Measurements from ENCODE around the gene WDR53. TPM values are rescaled to one million over a fixed set of nuclear protein-coding genes. Genes with fewer than 3 reads are reported as not detected.
"Not testable (repeated sequence)": the region's sequence is repeated elsewhere in the genome, so short reads cannot be mapped to it uniquely, and the experiment has no call there.

The WDR53 gene
- total RNA-seq, 1 donor from 2014 or later: 7.3 TPM

DNA sequence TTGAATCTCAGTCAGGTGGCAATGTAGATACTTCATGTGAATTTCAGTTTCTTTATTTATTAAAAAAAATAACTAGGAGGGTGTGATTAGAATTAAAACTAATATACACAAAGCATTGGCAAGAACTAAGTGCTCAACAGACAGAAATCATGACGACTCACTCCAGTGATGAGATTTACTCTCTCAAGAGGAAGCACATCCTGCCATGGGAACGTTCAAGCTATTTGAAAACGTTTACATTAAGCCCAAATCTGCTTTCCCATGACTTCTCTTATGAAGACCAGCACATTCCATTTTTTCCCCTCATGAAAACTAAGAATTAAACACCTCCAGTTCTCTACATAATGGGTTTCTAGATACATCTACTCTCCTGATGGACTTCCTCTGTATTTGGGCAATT lies 8.5 kb downstream of the WDR53 start:
- no peak for DNase-seq (ENCODE audit: low read depth in 2 of 2)

DNA sequence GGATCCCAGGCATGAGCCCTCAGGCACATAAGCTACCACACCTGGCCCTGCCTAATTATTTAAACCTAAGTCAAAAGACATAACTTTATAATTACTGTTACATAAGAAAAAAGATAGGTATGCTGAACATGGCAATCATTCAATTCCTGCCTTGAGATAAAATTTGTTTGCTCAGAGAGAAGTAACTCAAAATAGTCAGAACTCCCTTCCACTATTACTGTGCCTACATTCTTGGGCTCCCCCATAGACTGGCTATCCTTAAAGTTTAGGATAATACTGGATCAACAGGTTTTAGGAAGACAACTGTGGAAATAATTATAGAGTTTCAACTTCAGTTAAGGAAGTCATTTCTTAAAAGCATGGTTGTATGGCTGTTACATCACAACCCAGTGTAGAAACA lies 9.9 kb downstream of the WDR53 start:
- DNase-seq (ENCODE audit: low read depth in 2 of 2): no peak

DNA sequence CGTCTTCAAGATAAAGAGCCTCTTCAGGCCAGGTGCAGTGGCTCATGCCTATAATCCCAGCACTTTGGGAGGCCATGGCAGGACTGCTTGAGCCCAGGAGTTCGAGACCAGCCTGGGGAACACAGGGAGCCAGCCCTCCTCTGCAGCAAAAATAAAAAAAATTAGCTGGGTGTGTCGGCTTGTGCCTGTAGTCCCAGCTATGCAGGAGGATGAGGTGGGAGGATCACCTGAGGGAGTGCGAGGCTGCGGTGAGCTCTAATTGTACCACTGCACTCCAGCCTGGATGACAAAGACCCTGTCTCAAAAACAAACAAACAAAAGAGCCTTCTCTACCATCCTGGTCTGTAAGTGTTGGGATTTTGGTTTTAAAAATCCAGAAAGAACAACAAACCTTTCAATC lies 11.1 kb downstream of the WDR53 start:
- DNase-seq (ENCODE audit: low read depth in 2 of 2): no peak

DNA sequence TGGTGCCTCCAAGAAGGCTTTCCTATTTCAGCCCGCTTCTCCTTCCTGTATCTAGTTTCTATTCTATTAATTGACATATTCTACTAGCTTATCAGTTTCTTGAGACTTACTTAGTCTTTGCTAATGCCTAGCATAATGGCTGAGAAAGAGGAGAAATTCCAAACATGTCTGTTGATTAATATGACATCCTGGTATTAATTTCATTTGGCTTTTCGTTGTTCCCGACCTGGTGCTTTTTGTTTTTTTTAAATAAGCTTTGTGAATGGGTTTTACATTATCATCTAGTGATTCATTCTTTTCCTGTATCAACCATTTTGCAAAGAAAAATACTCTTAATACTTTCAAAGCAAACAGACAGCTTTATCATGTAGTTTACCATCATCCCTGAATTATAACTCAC lies 13.1 kb downstream of the WDR53 start:
- DNase-seq (ENCODE audit: low read depth in 2 of 2): peak; percentile 25 to 27

DNA sequence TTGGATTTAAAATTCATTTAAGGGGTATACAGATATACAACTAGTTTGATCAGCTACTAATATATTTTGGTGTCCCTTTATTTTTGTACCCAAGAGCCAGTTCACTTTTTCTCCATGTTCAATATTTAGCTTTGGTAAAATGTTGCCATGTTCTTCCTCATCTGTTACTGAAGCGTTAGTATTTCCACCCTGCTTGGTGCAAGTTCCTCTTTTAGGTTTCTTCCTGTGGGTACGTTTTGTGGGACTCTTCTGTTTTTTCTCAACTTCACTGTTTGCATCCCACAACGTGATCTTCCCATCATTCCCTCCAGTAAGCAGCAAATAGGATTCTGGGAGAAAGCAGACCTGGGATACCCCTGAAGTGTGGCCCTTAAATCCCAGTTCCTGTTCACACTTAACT lies 14.1 kb downstream of the WDR53 start:
- DNase-seq (ENCODE audit: low read depth in 2 of 2): no peak

DNA sequence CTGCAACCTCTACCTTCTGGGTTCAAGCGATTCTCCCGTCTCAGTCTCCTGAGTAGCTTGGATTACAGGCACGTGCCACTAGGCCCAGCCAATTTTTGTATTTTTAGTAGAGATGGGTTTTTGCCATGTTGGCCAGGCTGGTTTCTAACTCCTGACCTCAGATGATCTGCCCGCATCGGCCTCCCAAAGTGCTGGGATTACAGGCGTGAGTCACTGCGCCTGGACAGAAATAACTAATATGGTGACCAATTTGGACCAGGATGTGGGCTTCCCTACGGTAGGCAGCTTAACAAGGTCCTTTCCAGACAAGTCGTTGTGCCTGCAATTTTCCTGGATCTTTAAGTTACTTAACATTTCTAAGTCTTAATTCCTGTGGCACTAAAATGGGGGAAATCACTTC lies 14.8 kb downstream of the WDR53 start:
- no peak for DNase-seq (ENCODE audit: low read depth in 2 of 2)

DNA sequence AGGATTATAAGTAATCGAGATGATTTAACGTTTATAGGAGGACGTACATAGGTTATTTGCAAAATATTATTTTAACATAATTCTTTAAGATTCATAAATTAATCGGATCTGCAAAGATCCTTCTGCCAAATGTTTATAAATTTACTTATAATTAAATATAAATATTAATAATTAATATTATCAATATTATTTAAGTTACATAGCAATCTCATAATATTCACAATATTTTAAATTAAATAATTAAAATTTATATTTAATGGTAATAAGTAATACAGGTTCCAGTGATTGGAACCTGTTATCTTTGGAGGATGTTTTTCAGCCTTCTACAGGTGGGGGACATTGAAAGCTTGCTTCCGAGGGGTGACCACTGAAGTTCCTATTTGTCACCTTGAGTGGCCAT lies 16.1 kb downstream of the WDR53 start:
- no peak for DNase-seq (ENCODE audit: low read depth in 2 of 2)

DNA sequence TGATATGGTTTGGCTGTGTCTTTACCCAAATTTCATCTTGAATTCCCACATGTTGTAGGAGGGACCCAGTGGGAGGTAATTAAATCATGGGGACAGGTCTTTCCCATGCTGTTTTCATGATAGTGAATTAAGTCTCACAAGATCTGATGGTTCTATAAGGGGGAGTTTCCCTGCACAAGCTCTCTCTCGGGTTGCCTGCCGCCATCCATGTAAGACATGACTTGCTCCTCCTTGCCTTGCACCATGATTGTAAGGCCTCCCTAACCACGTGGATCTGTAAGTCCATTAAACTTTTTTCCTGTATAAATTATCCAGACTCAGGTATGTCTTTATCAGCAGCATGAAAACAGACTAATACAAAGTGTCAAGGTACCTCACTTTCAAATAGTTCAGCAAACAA lies 18.2 kb downstream of the WDR53 start:
- DNase-seq (ENCODE audit: low read depth in 2 of 2): not testable (repeated sequence)

DNA sequence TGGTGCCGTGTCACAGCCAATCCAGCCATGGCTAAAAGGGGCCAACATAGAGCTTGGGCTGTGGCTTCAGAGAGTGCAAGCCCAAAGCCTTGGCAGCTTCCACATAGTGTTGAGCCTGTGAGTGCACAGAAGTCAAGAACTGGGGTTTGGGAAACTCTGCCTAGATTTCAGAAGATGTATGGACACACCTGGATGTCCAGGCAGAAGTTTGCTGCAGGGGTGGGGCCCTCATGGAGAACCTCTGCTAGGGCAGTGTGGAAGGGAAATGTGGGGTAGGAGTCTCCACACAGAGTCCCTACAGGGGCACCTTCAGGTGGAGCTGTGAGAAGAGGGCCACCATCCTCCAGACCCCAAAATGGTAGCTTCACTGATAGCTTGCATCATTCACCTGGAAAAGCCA lies 19.0 kb downstream of the WDR53 start:
- not testable (repeated sequence) for DNase-seq (ENCODE audit: low read depth in 2 of 2)

DNA sequence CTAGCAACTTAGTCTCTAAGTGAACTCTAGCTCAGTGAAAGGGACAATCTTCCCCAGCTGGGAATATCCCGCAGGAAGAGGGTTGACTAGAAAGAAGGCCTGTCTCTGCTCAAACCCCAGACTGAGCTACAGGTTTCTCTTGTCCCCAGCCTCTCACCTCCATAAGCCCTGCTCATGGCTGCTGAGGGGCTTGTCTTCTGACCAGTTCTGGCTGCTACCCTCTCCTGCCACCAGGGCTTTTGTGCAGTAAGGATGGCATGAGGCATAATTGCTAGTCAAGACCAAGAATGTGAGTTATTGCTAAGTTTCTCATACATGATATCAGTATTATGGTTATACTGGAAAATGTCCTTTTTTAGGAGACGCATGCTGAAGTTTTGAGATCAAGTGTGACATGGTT lies 21.3 kb downstream of the WDR53 start:
- no peak for DNase-seq (ENCODE audit: low read depth in 2 of 2)

DNA sequence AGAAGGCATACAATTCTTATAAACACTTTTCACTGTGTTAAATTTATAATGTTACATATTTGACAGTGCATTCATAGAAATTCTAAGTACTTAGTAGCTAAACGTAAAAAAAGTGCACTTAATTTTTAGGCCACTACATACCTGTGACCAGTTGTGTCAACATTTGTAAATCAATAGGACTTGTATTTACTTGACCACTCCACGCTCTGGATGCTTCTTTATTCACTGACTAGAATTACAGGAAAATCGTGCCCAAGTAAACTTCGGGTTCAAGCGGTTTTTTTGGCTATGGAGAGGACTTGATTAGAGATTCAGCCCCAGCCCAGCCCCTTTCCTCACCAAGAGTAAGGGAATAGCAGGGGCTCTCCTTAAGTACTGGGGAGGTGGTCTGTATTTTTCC lies 21.8 kb downstream of the WDR53 start:
- no peak for DNase-seq (ENCODE audit: low read depth in 2 of 2)

DNA sequence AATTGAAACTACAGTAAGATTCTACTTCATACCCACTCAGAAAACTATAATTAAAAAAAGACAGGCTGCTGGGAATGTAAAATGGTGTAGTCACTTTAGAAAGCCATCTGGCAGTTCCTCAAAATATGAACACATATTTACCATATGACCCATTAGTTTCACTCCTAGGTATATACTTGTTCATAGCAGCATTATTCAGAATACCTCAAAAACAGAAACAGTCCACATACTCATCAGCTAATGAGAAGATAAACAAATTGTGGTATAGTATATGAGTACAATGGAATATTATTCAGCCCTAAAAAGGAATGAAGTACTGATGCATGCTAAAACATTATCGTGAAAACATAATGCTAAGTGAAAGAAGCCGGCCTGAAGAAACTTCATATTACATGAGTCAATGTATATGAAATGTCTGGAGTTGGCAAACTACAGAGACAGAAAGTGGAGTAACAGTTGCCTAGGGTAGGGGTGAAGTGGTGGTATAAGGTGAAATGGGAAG lies 23.8 kb downstream of the WDR53 start:
- no peak for DNase-seq (ENCODE audit: low read depth in 2 of 2)

DNA sequence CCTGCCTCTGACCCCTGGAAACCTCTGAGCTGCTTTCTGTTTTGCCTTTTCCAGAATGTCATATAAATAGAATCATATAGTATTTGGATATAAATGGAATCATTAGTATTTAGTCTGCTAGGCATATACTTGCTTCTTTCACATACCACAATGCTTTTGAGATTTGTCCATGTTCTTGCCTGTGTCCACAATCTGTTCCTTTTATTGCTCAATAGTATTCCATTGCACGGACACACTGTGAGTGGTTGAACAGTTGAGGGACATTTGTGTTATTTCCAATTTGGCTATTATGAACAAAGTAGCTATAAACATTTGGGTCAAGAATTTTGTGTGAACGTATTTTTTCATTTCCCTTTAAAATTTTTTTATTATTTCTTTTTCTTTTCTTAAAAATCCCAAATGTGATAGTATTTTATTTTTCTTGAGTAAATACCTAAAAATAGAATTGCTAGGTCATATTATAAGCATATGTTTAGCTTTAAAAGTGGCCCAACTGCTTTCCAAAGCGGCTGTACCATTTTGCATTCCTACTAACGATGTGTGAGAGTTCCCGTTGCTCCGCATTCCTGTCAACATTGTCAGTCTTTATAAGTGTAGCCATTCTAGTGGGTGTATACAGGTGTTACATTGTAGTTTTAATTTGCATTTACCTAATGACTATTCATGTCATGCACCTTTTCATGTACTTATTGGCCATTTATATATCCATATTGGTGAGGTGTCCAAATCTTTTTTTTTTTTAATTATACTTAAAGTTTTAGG lies 26.5 kb downstream of the WDR53 start:
- DNase-seq (ENCODE audit: low read depth in 2 of 2): no peak

DNA sequence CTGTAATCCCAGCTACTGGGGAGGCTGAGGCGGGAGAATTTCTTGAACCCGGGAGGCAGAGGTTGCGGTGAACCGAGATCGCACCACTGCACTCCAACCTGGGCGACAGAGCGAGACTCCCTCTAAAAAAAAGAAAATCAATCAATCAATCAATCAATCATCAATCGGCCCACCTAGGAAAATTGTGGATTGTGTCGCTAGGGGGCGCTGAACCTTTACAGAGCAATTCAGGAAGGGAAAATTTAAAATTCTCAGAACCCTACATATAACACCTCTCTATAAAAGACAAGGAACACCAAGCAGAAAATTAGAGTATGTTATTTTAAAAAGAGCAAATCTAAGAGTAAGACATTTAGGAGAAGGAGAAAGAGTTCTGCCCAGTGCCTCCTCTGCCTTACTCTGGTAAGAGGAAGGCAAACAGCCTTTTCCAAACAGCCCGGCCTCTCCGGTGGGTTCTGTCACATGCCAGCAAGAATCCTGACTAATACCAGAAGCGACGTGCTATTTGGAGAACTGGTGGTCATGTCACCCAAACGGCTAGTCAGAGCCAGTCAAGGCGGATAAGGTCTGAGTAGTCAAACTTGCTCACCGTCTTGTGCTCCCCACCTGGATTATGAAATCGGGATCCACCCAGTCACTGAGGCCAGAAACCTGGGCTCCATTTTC lies 30.9 kb downstream of the WDR53 start:
- DNase-seq (ENCODE audit: low read depth in 2 of 2): peak; percentile 19 to 43

DNA sequence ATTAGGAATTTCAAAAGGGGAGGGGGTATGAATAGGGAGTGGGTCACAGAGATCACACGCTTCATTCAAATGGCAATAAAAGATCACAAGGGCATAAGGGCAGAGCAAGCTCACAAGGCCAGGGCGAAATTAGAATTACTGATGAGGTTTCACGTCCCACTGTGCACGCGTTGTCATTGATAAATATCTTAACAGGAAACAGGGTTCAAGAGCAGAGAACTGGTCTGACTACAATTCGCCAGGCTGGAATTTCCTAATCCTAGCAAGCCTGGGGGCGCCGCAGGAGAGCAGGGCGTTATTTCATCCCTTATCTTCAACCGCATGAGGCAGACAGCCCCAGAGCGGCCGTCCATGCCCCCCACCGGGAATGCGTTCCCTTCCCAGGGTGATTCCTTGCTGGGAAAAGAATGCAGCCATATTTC lies 35.1 kb downstream of the WDR53 start:
- DNase-seq (ENCODE audit: low read depth in 2 of 2): no peak

DNA sequence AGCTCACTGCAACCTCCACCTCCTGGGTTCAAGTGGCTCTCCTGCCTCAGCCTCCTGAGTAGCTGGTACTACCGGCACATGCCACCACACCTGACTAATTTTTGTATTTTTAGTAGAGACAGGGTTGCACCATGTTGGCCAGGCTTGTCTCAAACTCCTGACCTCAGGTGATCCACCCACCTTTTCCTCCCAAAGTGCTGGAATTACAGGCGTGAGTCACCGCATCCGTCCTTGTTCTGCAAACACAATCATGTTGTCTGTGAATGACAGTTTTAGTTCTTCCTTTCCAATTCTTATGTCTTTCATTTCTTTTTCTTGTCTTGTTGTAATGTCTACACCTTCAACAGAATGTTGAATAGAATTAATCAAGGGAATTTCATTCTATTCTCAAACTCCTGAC lies 36.9 kb downstream of the WDR53 start:
- DNase-seq (ENCODE audit: low read depth in 2 of 2): no peak

DNA sequence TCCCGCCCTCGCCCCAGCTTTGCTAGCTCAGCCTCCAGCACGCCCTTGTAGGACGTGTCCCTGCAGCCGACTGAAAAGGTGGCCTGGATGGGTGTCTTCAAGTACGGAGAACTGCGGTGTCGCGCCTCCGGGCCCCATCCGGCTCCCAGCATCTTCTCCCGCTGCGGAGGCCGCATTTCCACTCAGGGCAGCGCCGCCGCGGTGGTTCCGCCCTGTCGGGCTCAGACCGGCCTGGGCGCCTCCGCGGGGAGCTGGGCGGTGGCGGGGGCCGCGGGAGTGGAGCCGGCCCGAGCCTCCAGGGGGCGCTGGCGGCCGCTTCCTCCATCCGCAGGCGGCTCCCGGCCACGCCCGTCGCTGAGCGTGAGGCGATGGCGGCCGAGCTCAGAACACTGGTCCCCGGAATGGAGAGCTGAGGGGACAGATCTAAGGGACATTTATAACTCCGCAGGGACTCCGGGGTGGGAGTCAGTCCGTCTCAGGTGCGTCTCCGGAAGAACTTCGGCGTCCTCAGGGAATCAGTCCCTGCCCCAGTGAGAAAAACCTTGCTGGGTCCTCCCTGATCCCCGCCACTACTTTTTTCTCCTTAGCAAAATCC lies 39.6 kb downstream of the WDR53 start:
- DNase-seq (ENCODE audit: low read depth in 2 of 2): peak; percentile 62 to 77

DNA sequence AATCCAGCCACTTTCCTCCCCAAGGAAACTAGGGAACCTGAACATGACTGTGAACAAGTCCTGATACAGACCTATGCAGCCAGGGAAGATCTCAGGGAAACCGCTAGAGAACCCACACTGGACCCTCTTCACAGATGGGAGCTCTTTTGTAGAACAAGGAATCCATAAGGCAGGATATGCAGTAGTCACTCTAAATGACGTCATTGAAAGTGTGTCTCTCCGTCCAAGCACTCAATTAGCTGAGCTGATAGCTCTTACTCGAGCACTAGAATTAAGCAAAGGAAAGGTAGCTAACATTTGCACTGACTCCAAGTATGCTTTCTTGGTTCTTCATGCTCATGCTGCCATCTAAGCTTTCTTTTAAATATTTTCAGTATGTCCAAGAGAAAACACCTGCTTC lies 43.2 kb downstream of the WDR53 start:
- no peak for DNase-seq (ENCODE audit: low read depth in 2 of 2)

DNA sequence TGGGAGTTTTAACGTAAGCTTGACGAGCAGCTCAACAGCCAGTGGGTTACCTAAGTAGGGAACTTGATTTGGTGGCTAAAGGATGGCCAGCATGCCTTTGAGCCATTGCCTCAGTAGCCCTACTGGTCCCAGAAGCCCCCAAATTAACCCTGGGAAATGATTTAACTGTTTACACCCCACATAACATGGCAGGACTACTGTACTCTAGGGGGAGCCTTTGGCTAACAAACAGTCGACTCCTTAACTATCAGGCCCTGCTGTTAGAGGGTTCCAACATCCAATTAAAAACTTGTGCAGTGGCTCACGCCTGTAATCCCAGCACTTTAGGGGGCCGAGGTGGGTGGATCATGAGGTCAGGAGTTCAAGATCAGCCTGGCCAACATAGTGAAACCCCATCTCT lies 43.8 kb downstream of the WDR53 start:
- DNase-seq (ENCODE audit: low read depth in 2 of 2): peak; percentile 58 to 75

DNA sequence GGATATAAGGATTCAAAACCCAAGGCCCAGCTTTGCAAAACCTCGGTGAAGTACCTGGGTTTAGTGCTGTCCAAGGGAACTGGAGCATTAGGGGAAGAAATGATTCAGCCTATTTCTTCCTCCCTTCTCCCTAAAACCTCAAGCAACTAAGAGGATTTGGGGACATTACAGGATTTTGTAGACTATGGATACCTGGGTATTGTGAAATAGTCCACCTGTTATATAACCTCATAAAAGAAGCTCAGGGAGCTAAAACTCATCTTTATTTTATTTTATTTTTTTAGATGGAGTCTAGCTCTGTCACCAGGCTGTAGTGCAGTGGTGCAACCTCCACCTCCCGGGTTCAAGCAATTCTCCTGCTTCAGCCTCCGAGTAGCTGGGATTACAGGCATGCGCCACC lies 44.5 kb downstream of the WDR53 start:
- no peak for DNase-seq (ENCODE audit: low read depth in 2 of 2)

DNA sequence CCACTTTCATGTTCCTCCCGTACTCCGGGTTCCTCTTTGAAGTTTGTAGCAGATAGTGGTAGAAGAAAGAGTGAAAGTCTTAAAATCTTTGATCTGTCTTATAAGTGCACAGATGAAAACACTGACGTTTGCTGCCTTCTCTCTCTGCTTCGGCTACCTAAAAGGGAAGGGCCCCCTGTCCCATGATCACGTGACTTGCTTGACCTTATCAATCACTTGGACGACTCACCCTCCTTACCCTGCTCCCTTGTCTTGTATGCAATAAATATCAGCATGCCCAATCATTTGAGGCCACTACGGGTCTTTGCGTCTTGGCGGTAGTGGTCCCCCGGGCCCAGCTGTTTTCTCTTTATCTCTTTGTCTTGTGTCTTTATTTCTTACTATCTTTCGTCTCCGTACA lies 47.1 kb downstream of the WDR53 start:
- DNase-seq (ENCODE audit: low read depth in 2 of 2): not testable (repeated sequence)

DNA sequence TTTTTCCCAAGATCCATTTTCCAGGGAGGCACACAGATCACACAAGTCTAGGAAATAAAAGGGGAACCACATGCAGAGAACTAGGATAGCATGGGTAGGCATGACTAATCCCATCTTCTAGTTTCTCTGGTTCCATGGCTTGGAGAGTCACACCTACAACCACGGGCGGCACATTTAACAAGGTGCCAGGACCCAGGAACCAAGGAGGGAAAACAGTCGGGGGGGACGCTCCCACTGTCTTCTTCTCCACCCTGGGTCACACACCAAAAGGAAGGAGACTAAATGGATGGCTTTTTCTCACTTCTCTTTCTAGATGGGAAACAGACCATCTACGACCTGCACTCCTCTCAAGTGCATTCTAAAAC lies 48.7 kb downstream of the WDR53 start:
- DNase-seq (ENCODE audit: low read depth in 2 of 2): no peak

Data from lung microvascular endothelial cell (primary cell).